Vagina (tissue), 2 donors: Measurements from ENCODE around the gene IL1RAPL1.

ENCODE experiments used
- CTCF ChIP-seq, 3 experiments: fragments of 450-650 bp in 2 of 3; fragments of 200-600 bp in 1 of 3; sonication (generic) in 1 of 3; IDR thresholded peaks; one replicate each; pipeline ENCODE4 v1.5.1; 2017 to 2019; ENCODE audit warnings: antibody characterized with exemption in 3 of 3, mild to moderate bottlenecking in 2 of 3, moderate library complexity in 2 of 3
- POLR2A ChIP-seq, 2 donors: fragments of 450-650 bp; IDR thresholded peaks; one replicate each; pipeline ENCODE4 v1.6.1; 2017; ENCODE audit warnings: antibody characterized with exemption in 2 of 2, mild to moderate bottlenecking in 2 of 2, moderate library complexity in 2 of 2
- POLR2AphosphoS5 ChIP-seq, 2 donors: sonication (generic); formaldehyde crosslinking; IDR thresholded peaks; one replicate each; pipeline ENCODE4 v1.9.0; 2017; ENCODE audit warnings: antibody characterized with exemption in 2 of 2, mild to moderate bottlenecking in 2 of 2, low read depth in 1 of 2; ENCODE audit not compliant: insufficient read depth in 1 of 2

- TF ChIP-seq CTCF (IDR thresholded peaks at IDR 0.05) (no peak), POLR2A (IDR thresholded peaks at IDR 0.05) (no peak), POLR2AphosphoS5 (IDR thresholded peaks at IDR 0.05; ENCODE audit: insufficient read depth in 1 of 2, low read depth in 1 of 2) (no peak)
These were observed 526.0 kb downstream of the IL1RAPL1 start for GRCh38 chrX:29113221-29113620.
